Spinal cord (tissue), 10 donors: ENCODE data around the gene CCDC187. TPM values are rescaled to one million over a fixed set of nuclear protein-coding genes. Genes with fewer than 3 reads are reported as not detected.
"Not testable (repeated sequence)": the region's sequence is repeated elsewhere in the genome, so short reads cannot be mapped to it uniquely, and the experiment has no call there.

Experiments
- DNase-seq, 6 donors: peaks; one replicate each; pipeline versions ENCODE4 v3.0.0 to v3.0.0-alpha.2; 2013 to 2015; ENCODE audit warnings: low spot score in 6 of 6, low read depth in 4 of 6
- H3K27ac ChIP-seq: one replicate; pipeline ENCODE4 v1.5.1; 2013; ENCODE audit warnings: low read depth, low read length, control low read depth
- H3K27me3 ChIP-seq: one replicate; pipeline ENCODE4 v1.6.1; 2013; ENCODE audit warnings: low read length; ENCODE audit not compliant: control insufficient read depth, insufficient read depth
- H3K36me3 ChIP-seq: one replicate; pipeline ENCODE4 v1.6.1; 2013; ENCODE audit warnings: low read length; ENCODE audit not compliant: control insufficient read depth, insufficient read depth
- H3K4me1 ChIP-seq: one replicate; pipeline ENCODE4 v1.6.1; 2013; ENCODE audit warnings: low read length; ENCODE audit not compliant: control insufficient read depth, insufficient read depth
- H3K4me3 ChIP-seq: one replicate; pipeline ENCODE4 v1.5.1; 2013; ENCODE audit warnings: low read depth, low read length, control low read depth
- H3K9me3 ChIP-seq: one replicate; pipeline ENCODE4 v1.6.1; 2013; ENCODE audit warnings: low read length; ENCODE audit not compliant: control insufficient read depth, insufficient read depth
- WGBS: methylation state at CpG from one replicate; pipeline ENCODE4 v1.1.5; 2013; ENCODE audit warnings: missing lambda C conversion rate; ENCODE audit not compliant: insufficient coverage; 5-methylcytosine and 5-hydroxymethylcytosine counted together
- polyA plus RNA-seq, 2 donors: library from polyadenylated mRNA; unstranded; fragments of 120-200 nt; gene quantifications; one replicate each; pipeline ENCODE4 v1.2.1, GENCODE V29; 2013; ENCODE audit not compliant: insufficient read length in 2 of 2
- total RNA-seq, 2 donors: library from RNA; depleted of rRNA in 1 of 2; stranded (reverse); fragments of 120-200 nt in 1 of 2; fragments of >200 nt in 1 of 2; gene quantifications; one replicate each; pipeline versions ENCODE4 v1.2.3 to v1.2.4, GENCODE V29; 2013 to 2014
- donor health status: healthy.

Gene CCDC187
- total and polyA plus RNA-seq, 4 donors, result 0.05 to 0.33 (median 0.15) TPM

DNA sequence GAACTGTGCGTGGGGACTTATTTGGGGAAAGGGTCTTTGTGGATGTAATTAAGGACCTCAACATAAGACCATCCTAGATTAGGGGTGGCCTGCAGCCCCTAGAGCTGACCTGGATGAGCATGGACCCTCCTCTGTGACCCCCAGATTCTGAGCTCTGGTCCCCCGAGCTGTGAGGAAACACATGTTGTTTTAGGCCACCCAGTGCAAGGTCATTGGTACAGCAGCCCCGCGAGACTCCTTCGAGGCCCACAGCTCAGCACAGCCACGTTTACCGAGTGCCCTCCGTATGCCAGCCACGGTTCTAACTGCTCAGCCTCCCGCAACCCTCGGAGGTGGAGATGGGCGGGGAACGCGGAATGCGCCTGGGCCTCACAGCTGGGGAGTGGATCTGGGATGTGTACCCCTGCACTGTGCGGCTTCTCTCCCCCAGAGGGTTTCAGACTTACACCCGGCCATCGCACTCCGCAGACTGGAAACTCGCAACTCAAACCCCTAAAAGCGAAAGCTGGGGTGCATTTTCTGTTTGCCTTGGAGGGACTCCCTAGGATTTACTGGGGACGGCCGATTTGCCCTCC is 18.9 kb upstream of the CCDC187 start:
- WGBS, result 78% methylated on average over 19 of the region's 23 CpGs
- DNase-seq, result no peak
- no peak overlapping the region for H3K27ac ChIP-seq
- H3K4me3 ChIP-seq, result no peak overlapping the region
- H3K4me1 ChIP-seq, result peaks cover 44% of the 10 kb centered on the region
- no peaks in the 10 kb centered on the region for H3K9me3 ChIP-seq
- H3K36me3 ChIP-seq, result no peaks in the 10 kb centered on the region
- H3K27me3 ChIP-seq, result no peaks in the 10 kb centered on the region

- DNase-seq, result no peak
- Histone ChIP-seq H3K27ac (no peak overlapping the region), H3K9me3 (no peaks in the 10 kb centered on the region), H3K4me1 (peaks cover 37% of the 10 kb centered on the region), H3K4me3 (no peak overlapping the region), H3K36me3 (no peaks in the 10 kb centered on the region), H3K27me3 (no peaks in the 10 kb centered on the region)
- 89% methylated on average over 19 of the region's 19 CpGs for WGBS
Observed at GRCh38 chr9:136321561-136321960, 17.7 kb upstream of the CCDC187 start.

DNA sequence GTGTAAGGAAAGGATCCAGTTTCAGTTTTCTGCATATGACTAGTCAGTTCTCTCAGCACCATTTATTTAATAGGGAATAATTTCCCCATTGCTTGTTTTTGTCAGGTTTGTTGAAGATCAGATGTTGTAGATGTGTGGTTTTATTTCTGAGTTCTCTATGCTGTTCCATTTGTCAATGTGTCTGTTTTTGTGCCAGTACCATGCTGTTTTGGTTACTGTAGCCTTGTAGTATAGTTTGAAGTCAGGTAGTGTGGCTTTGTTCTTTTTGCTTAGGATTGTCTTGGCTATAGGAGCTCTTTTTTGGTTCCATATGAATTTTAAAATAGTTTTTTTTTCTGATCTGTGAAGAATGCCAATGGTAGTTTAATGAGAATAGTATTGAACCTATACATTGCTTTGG is 17.1 kb upstream of the CCDC187 start:
- H3K4me3 ChIP-seq, H3K36me3 ChIP-seq, H3K27me3 ChIP-seq, H3K9me3 ChIP-seq, H3K27ac ChIP-seq, DNase-seq: not testable (repeated sequence)
- peaks cover 31% of the 10 kb centered on the region for H3K4me1 ChIP-seq

DNA sequence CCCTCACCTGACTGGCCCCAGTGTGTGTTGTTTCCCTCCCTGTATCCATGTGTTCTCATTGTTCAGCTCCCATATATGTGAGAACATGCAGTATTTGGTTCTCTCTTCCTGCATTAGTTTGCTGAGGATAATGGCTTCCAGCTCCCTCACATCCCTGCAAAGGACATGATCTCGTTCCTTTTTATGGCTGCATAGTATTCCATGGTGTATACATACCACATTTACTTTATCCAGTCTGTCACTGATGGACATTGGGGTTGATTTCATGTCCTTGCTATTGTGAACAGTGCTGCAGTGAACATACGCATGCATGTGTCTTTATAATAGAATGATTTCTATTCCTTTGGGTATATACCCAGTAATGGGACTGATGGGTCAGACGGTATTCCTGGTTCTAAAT is 16.1 kb upstream of the CCDC187 start:
- WGBS, result no CpG with 5 or more reads among the region's 3 CpGs
- not testable (repeated sequence) for H3K27me3 ChIP-seq, H3K4me3 ChIP-seq, H3K9me3 ChIP-seq, DNase-seq, H3K27ac ChIP-seq, H3K36me3 ChIP-seq
- peaks cover 21% of the 10 kb centered on the region for H3K4me1 ChIP-seq

- WGBS, result 94% methylated on average over 7 of the region's 14 CpGs
- H3K27me3 ChIP-seq, H3K9me3 ChIP-seq, H3K4me3 ChIP-seq, H3K36me3 ChIP-seq, H3K27ac ChIP-seq, DNase-seq: not testable (repeated sequence)
- H3K4me1 ChIP-seq, result peaks cover 14% of the 10 kb centered on the region
Observed at GRCh38 chr9:136319244-136319643, 15.3 kb upstream of the CCDC187 start.

DNA sequence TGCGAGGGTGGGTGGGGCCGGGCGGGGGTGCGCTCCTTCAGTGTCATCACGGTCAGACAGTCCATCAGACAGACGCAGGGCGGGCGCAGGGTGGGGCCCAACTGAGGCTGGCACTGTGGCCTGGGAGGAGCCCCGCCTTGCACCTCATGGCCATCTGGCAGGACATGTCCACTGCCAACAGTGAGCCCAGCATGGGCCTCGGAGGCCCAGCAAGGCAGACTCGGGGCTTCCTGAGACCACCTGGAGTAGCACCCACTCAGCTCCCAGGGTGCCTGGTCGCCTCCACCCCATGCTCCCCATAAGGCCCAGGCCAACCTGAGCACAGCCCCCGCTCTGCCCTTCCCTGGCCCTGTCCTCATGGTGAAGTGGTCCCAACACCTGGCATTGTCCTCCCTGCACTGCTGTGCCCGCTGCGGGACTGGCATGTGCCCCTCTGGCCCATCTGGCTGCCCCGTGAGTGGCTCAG is 14.9 kb upstream of the CCDC187 start:
- no peak for DNase-seq
- 77% methylated on average over 16 of the region's 16 CpGs for WGBS
- H3K27me3 ChIP-seq, result no peaks in the 10 kb centered on the region

DNA sequence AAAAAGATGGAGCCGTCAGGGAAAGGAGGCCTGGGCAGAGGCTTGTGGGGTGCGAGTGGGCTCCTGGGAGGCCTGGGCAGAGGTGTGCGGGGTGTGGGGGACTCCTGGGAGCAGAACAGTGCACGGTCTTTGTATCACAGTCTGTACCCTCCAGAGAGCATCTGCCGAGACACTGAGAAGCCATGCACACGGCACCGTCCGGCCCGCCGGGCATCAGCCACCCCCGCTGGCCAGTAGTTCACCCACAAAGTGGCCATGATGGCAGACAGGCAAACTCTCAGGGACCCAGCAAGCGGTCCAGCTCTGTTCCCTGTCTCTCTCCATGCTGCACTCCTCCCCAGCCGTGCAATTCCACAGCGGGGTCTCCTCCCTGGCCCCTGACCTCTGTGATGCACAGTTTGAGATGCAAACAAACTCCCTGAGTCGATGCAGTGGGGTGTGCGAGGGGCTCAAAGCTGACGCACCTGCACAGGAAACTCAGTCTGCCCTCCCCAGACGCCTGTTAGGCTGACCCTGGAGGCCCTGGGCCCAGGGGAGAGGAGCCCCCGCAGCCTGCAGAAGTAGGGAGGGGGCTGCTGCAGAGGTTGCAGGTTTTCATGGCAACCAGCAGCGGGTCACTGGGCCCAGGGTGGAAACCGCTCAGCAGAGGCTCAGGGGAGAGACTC is 14.3 kb upstream of the CCDC187 start:
- WGBS, result 56% methylated on average over 19 of the region's 21 CpGs
- no peaks in the 10 kb centered on the region for H3K36me3 ChIP-seq
- no peak overlapping the region for H3K27ac ChIP-seq
- no peak for DNase-seq
- H3K4me3 ChIP-seq, result no peak overlapping the region
- no peaks in the 10 kb centered on the region for H3K27me3 ChIP-seq
- H3K4me1 ChIP-seq, result peaks cover 4% of the 10 kb centered on the region
- peaks cover 3% of the 10 kb centered on the region for H3K9me3 ChIP-seq

More for the DNA sequence above, 14.9 kb upstream of the CCDC187 start:
- Histone ChIP-seq H3K36me3 (no peaks in the 10 kb centered on the region), H3K4me1 (peaks cover 10% of the 10 kb centered on the region), H3K27ac (no peak overlapping the region), H3K9me3 (peaks cover 3% of the 10 kb centered on the region), H3K4me3 (no peak overlapping the region)

- H3K4me3 ChIP-seq, result no peak overlapping the region
- H3K27ac ChIP-seq, result no peak overlapping the region
- no peaks in the 10 kb centered on the region for H3K4me1 ChIP-seq
- H3K9me3 ChIP-seq, result peaks cover 3% of the 10 kb centered on the region
- no peaks in the 10 kb centered on the region for H3K27me3 ChIP-seq
- H3K36me3 ChIP-seq, result no peaks in the 10 kb centered on the region
- 80% methylated on average over 16 of the region's 16 CpGs for WGBS
- no peak for DNase-seq
Observed at GRCh38 chr9:136317695-136318094, 13.8 kb upstream of the CCDC187 start.

DNA sequence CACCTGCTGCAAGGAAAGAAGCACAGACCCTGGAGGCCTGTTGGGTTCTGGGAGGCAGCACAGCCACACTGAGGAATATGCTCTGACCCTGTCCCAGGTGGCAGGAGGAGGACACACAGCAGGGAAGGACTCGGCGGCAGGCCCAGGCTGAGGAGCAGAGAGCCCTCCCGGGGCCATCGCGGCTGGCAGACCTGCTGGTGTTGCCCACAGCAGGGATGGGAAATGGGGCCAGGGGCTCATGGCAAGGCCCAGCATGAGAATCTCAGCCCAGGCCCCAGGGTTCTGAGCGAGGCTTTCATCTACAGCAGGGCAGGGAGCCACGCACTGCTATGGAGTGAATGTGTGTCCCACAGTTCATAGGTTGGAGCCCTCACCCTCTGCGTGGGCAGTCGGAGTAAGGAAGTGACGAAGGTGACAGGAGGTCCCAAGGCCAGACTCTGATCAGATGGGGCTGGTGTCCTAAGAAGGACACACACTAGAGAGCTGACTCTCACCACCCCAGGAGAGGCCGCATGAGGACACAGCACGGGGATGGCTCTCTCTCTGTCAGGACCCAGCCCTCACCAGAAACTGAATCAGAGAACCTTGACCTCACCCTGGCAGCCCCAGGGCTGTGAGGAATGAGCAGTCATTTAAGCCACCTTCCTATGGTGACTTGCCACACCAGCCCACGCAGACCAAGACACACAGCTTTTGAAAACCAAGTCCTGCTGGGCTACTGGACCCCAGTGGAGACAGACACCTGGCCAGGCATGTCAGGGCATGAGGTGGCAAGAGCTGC is 13.2 kb upstream of the CCDC187 start:
- H3K4me3 ChIP-seq, result no peak overlapping the region
- DNase-seq, result no peak
- WGBS, result 75% methylated on average over 12 of the region's 13 CpGs
- H3K27ac ChIP-seq, result no peak overlapping the region
- H3K27me3 ChIP-seq, result no peaks in the 10 kb centered on the region
- no peaks in the 10 kb centered on the region for H3K4me1 ChIP-seq
- peaks cover 3% of the 10 kb centered on the region for H3K9me3 ChIP-seq
- H3K36me3 ChIP-seq, result no peaks in the 10 kb centered on the region
